Measurements from ENCODE around the gene HK1. TPM values are rescaled to one million over a fixed set of nuclear protein-coding genes. Genes with fewer than 3 reads are reported as not detected.
A peak's percentile ranks its signal among the peaks of the same experiment; 100 is the strongest.

Gene HK1
- total RNA-seq, 1 donor from 2014 or later, result 95.0 TPM

DNA sequence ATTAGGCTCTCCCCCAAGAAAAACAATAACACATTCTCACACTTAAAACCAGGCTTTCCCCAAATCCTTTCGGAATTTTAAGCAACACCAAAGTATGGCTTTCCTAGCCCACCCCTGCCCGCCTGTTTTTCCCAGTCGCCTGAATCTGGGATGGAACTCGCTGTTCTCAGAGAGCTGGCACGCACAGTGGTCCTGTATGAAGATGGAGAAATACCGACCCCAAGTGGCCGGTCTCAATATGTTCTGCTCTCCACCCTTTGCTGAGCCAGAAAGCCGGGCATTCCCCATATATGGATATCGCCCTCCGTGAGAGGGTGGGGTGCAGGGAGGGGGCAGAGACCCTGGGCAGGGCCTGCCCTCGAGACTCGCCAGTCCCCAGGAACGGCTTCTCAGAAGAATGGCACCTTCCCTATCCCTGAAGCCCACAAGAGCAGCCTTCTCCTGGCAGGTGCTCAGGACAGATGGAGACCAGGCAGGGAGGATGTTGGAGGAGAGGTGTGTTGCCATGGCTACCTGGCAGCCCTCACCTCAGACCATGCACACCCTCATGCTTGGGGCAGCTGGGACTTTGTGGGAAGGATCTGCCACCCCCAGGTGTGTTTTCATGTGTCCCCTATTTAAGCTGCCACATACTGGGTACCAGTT lies 135.0 kb downstream of the HK1 start:
- H3K27me3 ChIP-seq (ENCODE audit: insufficient read depth, low read length), result peaks cover 3% of the 10 kb centered on the region

DNA sequence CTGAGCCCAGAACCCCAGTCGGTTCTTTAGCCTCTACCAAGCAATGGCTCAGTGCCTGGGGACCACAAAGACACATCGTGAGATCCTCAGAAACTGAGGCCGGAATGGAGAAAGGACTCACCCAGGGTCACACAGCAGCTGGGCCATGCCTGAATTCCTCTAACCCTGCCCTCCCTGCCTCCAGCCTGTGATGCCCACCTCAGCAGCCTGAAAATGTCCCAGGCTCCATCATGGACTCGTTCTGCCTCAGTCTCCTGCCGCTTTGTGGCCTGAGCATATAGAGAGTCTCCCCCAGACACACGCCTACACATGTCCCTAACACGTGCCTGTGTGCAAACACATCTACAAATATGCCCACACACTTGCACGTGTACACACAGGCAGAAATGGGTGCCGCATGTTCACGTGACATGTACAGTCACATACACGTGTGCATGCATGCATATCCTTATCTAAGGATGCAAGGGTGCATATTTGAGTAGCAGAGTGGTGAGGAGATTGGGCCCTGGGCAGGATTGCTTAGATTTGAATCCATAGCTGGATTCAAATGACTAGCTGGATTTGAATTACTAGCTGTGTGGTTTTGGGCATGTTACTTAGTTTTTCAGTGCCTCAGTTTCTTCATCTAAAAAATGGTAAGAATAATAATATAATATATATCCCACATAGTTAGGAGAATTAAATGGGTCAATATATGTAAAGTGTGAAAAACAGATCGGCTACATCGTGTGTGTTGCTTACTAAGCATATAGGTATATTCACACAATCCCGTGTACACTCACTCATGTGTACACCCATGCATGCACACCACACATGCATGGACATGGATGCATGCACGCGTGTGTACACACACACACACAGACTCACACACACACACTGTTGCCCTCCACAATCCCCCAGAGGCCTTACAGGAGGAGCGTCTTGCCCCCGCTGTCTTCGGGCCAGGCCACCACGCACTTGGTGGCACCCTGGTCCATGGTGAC lies 136.0 kb downstream of the HK1 start:
- no peaks in the 10 kb centered on the region for H4K20me1 ChIP-seq (ENCODE audit: insufficient read depth, low read length)
- H3K27me3 Mint-ChIP-seq (ENCODE audit: low read depth, unreplicated experiment), result peaks cover 30% of the 10 kb centered on the region
- H3K4me1 ChIP-seq (ENCODE audit: insufficient read depth, low read length), result no peaks in the 10 kb centered on the region
- no peak for DNase-seq (ENCODE audit: low read depth)
- H3K36me3 ChIP-seq (ENCODE audit: insufficient read depth, low read length), result no peaks in the 10 kb centered on the region
- H3K27me3 ChIP-seq (ENCODE audit: insufficient read depth, low read length), result peaks cover 3% of the 10 kb centered on the region
- no peak for TF ChIP-seq EZH2 (IDR thresholded peaks at IDR 0.05; ENCODE audit: insufficient read depth, low read length)
- TF ChIP-seq, protein P1, sequence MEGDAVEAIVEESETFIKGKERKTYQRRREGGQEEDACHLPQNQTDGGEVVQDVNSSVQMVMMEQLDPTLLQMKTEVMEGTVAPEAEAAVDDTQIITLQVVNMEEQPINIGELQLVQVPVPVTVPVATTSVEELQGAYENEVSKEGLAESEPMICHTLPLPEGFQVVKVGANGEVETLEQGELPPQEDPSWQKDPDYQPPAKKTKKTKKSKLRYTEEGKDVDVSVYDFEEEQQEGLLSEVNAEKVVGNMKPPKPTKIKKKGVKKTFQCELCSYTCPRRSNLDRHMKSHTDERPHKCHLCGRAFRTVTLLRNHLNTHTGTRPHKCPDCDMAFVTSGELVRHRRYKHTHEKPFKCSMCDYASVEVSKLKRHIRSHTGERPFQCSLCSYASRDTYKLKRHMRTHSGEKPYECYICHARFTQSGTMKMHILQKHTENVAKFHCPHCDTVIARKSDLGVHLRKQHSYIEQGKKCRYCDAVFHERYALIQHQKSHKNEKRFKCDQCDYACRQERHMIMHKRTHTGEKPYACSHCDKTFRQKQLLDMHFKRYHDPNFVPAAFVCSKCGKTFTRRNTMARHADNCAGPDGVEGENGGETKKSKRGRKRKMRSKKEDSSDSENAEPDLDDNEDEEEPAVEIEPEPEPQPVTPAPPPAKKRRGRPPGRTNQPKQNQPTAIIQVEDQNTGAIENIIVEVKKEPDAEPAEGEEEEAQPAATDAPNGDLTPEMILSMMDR (IDR thresholded peaks at IDR 0.05; ENCODE audit: insufficient read depth, low read depth, low read length), result no peak
- no peaks in the 10 kb centered on the region for H3K79me2 ChIP-seq (ENCODE audit: insufficient read depth, low read length)
- H3K4me2 ChIP-seq (ENCODE audit: low read length), result no peak overlapping the region
- no peaks in the 10 kb centered on the region for H3K36me3 Mint-ChIP-seq (ENCODE audit: low read depth, unreplicated experiment)
- peaks cover 2% of the 10 kb centered on the region for H3K4me1 Mint-ChIP-seq (ENCODE audit: low read depth, unreplicated experiment)
- no peak overlapping the region for H3K9ac ChIP-seq (ENCODE audit: low read length)
- H2AFZ ChIP-seq (ENCODE audit: low read depth, low read length), result no peak overlapping the region
- no peaks in the 10 kb centered on the region for H3K9me3 ChIP-seq (ENCODE audit: insufficient read depth, low read depth, low read length)
- no peak overlapping the region for H3K27ac Mint-ChIP-seq (ENCODE audit: unreplicated experiment)
- no peak overlapping the region for H3K4me3 Mint-ChIP-seq (ENCODE audit: unreplicated experiment)
- no peak overlapping the region for H3K4me3 ChIP-seq (ENCODE audit: insufficient read depth, low read depth, low read length)
- no peak for FAIRE-seq
- no peak overlapping the region for H3K27ac ChIP-seq (ENCODE audit: low read depth, low read length)
- H3K9me3 Mint-ChIP-seq (ENCODE audit: unreplicated experiment), result no peaks in the 10 kb centered on the region

More for the DNA sequence above, 135.0 kb downstream of the HK1 start:
- Histone ChIP-seq H3K4me2 (ENCODE audit: low read length) (peak overlapping the region; percentile 30), H3K27ac (ENCODE audit: low read depth, low read length) (no peak overlapping the region), H4K20me1 (ENCODE audit: insufficient read depth, low read length) (no peaks in the 10 kb centered on the region), H3K9me3 (ENCODE audit: insufficient read depth, low read depth, low read length) (no peaks in the 10 kb centered on the region), H3K4me1 (ENCODE audit: insufficient read depth, low read length) (no peaks in the 10 kb centered on the region), H2AFZ (ENCODE audit: low read depth, low read length) (no peak overlapping the region), H3K9ac (ENCODE audit: low read length) (no peak overlapping the region), H3K79me2 (ENCODE audit: insufficient read depth, low read length) (no peaks in the 10 kb centered on the region), H3K36me3 (ENCODE audit: insufficient read depth, low read length) (no peaks in the 10 kb centered on the region), H3K4me3 (ENCODE audit: insufficient read depth, low read depth, low read length) (no peak overlapping the region)
- no peaks in the 10 kb centered on the region for H3K9me3 Mint-ChIP-seq (ENCODE audit: unreplicated experiment)
- no peak overlapping the region for H3K27ac Mint-ChIP-seq (ENCODE audit: unreplicated experiment)
- DNase-seq (ENCODE audit: low read depth), result peak; percentile 35
- H3K36me3 Mint-ChIP-seq (ENCODE audit: low read depth, unreplicated experiment), result no peaks in the 10 kb centered on the region
- peaks cover 30% of the 10 kb centered on the region for H3K27me3 Mint-ChIP-seq (ENCODE audit: low read depth, unreplicated experiment)
- FAIRE-seq, result no peak
- H3K4me3 Mint-ChIP-seq (ENCODE audit: unreplicated experiment), result no peak overlapping the region
- H3K4me1 Mint-ChIP-seq (ENCODE audit: low read depth, unreplicated experiment), result peaks cover 2% of the 10 kb centered on the region
- no peak for TF ChIP-seq EZH2 (IDR thresholded peaks at IDR 0.05; ENCODE audit: insufficient read depth, low read length)
- TF ChIP-seq, protein P1 (IDR thresholded peaks at IDR 0.05; ENCODE audit: insufficient read depth, low read depth, low read length), result peak; percentile 67

Measured in astrocyte (in vitro differentiated cells and primary cell).